GM21737 (cell line): Measurements from ENCODE around the gene SPOP.
"Not testable (repeated sequence)": the region's sequence is repeated elsewhere in the genome, so short reads cannot be mapped to it uniquely, and the experiment has no call there.

Source experiments
- ATAC-seq: cut with Tn5 transposase; IDR thresholded peaks from one replicate; pipeline ENCODE4 v1.9.1; 2021; ENCODE audit warnings: mild to moderate bottlenecking, moderate library complexity; ENCODE audit not compliant: unreplicated experiment

The SPOP gene

DNA sequence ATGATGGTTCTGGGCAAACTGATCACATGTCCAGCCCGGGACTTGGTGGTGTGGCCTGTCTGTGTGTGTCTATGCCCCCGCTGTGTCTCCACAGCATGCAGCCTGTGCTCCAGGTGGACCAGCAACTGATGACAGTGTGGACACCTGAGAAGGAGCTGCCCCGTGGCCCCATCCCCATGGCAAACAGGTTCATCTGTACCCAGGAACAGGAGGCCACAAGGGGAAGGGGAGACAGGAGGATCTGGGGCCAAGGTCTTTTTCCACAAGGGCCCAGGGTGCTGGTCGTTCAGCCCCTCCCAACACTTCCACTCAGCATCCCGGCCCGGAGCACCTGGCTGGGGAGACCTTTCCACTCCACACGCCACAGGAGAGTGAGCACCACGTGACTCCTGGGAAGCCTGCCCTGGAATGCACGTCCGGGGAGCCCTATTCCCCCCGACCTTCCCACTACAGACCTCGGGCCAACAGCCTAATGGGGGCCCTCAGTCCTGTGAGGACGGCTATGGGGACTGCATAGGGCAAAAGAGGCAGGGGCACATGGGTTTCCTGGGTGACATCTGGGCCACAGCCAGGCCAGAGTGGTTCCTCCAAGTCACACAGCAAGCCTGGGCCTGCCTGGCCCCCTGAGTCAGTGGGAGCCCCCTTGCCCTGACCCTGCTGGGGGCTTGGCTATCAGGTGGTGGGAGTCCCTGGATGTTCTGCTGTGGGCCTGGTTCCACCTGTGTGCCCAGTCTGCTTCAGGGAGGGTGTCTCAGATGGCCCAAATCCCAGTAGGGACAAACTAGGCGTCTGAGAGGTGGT lies 123.0 kb downstream of the SPOP start:
- no peak for ATAC-seq

DNA sequence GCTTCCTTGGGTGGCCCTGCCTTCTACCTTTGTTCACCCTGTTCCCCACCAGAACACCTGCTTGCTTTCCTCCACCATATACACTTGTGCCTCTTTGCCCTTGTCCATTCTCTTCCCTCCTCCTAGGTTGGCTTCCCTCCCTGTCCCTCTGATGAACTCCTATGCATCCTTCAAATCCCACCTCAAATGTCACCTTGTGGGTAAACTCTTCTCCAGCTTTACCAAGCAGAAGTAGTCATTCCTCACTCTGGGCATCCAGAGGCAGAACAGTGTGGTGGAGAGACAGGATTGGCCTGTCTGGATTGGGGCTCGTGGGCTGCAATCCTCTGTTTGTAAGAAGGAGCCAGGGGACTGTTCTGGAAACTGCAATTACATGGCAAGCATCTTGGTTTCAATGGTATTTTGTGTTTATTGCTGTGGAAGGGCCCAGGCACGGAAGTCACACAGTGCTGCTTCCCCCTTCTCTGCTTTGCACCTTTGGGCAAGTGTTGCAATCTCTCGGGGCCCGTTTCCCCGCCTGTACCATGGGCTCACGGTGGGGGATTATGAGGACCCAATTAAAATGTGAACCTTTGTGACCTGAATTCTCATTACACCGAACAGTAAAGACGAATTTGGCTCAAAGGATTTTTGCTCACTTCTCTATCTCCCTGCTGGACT lies 124.1 kb downstream of the SPOP start:
- no peak for ATAC-seq

DNA sequence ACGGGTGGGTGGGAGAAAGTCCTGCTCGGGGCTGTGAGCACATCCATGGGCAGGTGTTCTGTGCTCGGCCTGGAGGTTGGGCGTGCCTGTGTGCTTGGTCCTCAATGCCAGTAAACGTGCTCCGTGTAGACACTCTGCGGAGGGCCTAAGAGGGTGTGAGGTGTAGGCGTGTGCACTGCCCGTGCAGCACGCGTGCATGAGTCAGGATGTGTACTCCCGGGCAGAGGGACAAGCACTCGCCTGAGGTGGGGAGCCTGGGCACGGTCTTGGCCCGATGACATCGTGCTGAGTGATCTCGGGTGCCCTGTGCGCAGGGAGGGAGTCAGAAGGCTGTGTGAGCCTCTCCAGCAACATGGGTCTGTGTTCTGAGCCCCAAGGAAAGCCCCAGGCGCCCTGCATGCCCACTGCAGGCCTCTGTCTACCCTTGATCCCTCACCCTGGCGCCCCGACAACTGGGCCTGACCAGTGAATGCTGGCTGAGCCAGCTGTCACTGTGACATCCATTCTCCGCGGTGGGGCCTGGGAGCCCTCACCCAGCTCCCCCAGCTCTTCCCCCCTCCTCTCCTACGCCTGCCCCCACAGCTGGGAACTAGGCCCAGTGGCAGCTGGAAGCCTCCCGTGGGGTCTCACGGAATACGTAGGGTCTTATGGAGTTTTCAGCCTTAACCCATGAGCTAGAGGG lies 125.7 kb downstream of the SPOP start:
- ATAC-seq = no peak

DNA sequence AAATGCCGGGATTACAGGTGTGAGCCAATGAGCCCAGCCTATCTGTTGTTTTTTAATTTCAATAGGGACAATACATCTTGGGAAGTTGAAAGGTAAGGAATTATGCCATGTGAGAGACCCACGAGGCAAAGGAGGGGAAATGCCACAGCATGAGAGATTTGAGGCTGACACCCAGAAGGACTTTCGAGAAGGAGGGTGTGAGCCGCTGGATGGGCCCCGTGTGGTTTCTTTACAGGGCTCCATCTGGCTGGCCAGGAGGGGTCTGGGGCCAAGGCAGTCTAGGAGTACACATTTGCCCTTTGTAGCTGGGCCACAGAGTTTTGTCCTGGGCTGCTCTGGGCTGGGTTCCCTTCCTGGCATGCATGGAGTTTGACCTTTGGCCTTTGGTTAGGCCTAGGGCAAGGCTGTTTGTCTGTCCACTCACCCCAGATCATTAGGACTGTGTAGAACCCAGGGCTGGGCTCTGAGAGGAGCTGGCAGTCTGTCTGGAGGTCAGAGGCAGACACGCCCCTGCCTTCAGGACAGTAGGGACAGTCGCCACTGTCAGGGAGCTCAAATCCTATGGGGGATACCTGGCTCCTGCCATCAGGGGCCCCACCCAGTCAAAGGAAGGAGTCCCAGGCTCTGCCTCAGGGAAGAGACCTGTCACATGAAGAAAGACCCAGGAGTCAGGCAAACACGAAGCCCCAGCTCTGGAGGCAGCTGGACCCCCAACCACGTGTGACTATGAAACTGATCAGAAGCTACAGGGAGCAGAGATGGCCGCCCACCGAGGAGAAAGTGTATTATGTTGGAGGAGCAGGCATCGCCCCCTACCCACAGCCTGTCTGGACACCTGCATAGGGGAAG lies 126.5 kb downstream of the SPOP start:
- ATAC-seq = no peak

DNA sequence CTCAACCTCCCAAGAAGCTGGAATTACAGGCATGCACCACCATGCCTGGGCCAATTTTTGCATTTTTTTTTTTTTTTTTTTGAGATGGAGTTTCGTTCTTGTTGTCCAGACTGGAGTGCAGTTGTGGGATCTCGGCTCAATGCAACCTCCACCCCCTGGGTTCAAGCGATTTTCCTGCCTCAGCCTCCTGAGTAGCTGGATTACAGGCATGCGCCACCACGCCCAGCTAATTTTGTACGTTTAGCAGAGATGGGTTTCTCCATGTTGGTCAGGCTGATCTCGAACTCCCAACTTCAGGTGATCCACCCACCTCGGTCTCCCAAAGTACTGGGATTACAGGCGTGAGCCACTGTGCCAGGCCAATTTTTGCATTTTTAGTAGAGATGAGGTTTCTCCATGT lies 127.1 kb downstream of the SPOP start:
- ATAC-seq = not testable (repeated sequence)

DNA sequence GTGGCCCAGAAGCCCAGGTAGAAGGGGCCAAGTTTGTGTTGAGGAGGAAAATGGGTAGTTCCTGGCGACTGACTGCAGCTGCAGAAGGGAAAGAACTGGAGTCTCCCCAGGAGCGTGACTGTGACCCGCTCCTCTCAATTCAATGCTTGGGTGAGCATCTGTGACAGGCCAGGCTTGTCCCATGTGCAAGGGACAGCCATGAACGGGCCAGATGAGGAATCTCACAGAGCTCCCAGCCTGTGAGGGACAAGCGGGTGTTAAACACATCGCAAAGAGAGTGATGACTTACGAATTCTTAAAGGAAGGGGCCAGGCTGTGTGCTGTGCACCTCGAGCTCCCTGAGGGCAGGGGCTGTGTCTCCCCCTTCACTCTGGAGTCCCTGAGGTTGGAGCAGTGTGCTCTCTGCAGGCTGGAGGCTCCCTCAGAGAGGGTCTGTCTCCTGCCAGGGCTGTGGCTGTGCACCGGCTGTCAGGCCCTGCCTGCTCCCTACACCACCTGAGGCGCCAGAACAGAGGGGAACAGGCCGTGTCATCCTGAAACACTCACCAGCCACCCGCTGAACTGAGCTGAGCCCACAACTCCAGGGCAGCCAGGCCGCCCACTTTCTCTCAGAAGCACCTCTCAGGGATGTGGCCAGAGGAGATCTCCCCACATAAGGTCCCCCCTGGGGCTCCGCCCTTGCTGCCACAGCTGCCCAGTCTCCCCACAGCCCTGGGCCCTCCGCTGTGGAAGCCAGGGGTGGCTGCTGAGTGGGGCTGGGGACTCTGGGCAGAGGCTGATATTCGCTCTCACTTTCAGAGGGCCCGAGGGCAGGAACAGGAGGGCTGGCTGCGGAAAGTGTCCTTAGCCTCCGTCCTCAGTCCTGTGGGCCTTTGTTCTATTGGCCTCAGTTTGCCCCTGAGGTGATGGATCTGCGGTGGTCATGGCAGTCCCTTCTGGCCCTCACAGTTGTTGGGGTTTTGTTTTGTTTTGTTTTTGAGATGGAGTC lies 127.9 kb downstream of the SPOP start:
- ATAC-seq = no peak

DNA sequence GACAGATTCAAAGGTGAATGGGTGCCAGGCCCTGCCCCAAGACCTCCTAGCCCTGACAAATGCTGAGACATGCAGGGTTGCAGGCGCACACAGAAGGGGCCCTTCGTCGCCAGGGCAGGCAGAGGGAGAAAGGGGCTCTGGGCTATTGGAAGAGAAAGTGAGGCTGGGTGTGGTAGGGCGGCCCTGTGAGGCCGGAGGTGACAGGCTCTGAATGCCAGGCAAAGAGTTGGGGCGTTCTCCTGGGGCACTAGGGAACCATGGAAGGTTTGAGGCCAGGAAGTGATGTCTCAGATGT lies 128.6 kb downstream of the SPOP start:
- no peak for ATAC-seq
